C4-2B (cell line): ENCODE data around the gene STRIT1.

Source experiments
- ZFX ChIP-seq: fragments of 450-650 bp; IDR thresholded peaks from 2 replicates; pipeline ENCODE4 v1.6.1; 2017
- TF ChIP-seq, protein P1 (sequence below): fragments of 450-650 bp; conservative IDR thresholded peaks from 2 replicates; pipeline ENCODE4 v1.5.1; 2017; ENCODE audit warnings: mild to moderate bottlenecking

DNA sequence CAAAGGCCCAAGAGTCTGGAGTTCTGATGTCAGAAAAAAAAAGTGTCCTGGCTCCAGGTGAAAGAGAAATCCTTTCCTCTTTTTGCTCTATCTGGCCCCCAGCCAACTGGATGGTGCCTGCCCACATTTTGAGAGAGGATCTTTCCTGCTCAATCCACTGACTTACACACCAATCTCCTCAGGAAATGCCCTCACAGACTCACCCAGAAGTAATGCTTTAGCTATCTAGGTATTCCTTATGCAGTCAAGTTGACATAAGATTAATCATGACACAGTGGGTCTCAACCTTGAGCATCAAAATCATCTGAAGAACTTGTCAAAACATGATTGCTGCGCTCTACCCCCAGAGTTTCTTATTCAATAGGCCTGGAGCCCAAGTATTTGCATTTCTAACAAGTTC, 31.2 kb downstream of the STRIT1 start:
- TF ChIP-seq, protein P1, sequence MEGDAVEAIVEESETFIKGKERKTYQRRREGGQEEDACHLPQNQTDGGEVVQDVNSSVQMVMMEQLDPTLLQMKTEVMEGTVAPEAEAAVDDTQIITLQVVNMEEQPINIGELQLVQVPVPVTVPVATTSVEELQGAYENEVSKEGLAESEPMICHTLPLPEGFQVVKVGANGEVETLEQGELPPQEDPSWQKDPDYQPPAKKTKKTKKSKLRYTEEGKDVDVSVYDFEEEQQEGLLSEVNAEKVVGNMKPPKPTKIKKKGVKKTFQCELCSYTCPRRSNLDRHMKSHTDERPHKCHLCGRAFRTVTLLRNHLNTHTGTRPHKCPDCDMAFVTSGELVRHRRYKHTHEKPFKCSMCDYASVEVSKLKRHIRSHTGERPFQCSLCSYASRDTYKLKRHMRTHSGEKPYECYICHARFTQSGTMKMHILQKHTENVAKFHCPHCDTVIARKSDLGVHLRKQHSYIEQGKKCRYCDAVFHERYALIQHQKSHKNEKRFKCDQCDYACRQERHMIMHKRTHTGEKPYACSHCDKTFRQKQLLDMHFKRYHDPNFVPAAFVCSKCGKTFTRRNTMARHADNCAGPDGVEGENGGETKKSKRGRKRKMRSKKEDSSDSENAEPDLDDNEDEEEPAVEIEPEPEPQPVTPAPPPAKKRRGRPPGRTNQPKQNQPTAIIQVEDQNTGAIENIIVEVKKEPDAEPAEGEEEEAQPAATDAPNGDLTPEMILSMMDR, result no peak
- no peak for TF ChIP-seq ZFX
